PC-9 (cell line): ENCODE data around the gene SH3PXD2A. TPM values are rescaled to one million over a fixed set of nuclear protein-coding genes. Genes with fewer than 3 reads are reported as not detected.
A peak's percentile ranks its signal among the peaks of the same experiment; 100 is the strongest.

Experiments
- Bru-seq: library from RNA; stranded (reverse); fragments of 400-500 nt; gene quantifications from one replicate; lab custom pipeline; 2021; lab: Mats Ljungman, UMichigan
- BruChase-seq, 2 experiments: library from RNA; stranded (reverse); fragments of 400-500 nt; gene quantifications; one replicate each; lab custom pipeline; 2021; lab: Mats Ljungman, UMichigan
- BruUV-seq: library from RNA; stranded (reverse); fragments of 400-500 nt; replicated peaks from 2 replicates; lab custom pipeline; 2021; lab: Mats Ljungman, UMichigan
- CTCF ChIA-PET: fragments of 300-600 bp; sonication (Branson Sonifier 250); formaldehyde crosslinking; loops from one replicate; lab custom pipeline; 2022; ENCODE audit warnings: antibody characterized with exemption; lab: Charles Lee
- POLR2A ChIA-PET: fragments of 300-600 bp; sonication (Branson Sonifier 250); formaldehyde crosslinking; loops from one replicate; lab custom pipeline; 2022; ENCODE audit warnings: antibody characterized with exemption; ENCODE audit not compliant: unreplicated experiment; lab: Charles Lee
- DNase-seq, 2 experiments: peaks; one replicate each; pipeline versions ENCODE4 v3.0.0 to v3.0.0-alpha.2; 2015 to 2022; ENCODE audit warnings: mixed read lengths in 1 of 2
- H2AFZ ChIP-seq: fragments of 200-600 bp; sonication (generic); 2 replicates; pipeline ENCODE4 v1.8.1; 2017; ENCODE audit warnings: antibody characterized with exemption
- H3F3A ChIP-seq: fragments of 200-600 bp; sonication (generic); 2 replicates; pipeline ENCODE4 v1.8.1; 2017; ENCODE audit warnings: antibody characterized with exemption, mild to moderate bottlenecking, low read depth; ENCODE audit not compliant: insufficient read depth
- H3K27ac ChIP-seq: fragments of 200-600 bp; sonication (generic); 2 replicates; pipeline ENCODE4 v1.6.1; 2016; ENCODE audit warnings: mixed run types
- H3K27me3 ChIP-seq: fragments of 200-600 bp; sonication (generic); 2 replicates; pipeline ENCODE4 v1.6.1; 2016; ENCODE audit warnings: low read depth, mixed run types; ENCODE audit not compliant: insufficient read depth
- H3K36me3 ChIP-seq: fragments of 200-600 bp; sonication (generic); 2 replicates; pipeline ENCODE4 v1.6.1; 2016; ENCODE audit warnings: low read depth, mixed run types
- H3K4me1 ChIP-seq: fragments of 200-600 bp; sonication (generic); replicated peaks from 2 replicates; pipeline ENCODE4 v1.6.1; 2016; ENCODE audit warnings: mixed run types; ENCODE audit not compliant: insufficient read depth
- H3K4me2 ChIP-seq: fragments of 200-600 bp; sonication (generic); 2 replicates; pipeline ENCODE4 v1.6.1; 2017; ENCODE audit warnings: mixed run types
- H3K4me3 ChIP-seq: fragments of 200-600 bp; sonication (generic); 2 replicates; pipeline ENCODE4 v1.6.1; 2016; ENCODE audit warnings: mixed run types
- H3K79me2 ChIP-seq: fragments of 200-600 bp; sonication (generic); 2 replicates; pipeline ENCODE4 v1.6.1; 2017; ENCODE audit warnings: low read depth, mixed run types
- H3K9me2 ChIP-seq: fragments of 200-600 bp; sonication (generic); 2 replicates; pipeline ENCODE4 v1.8.1; 2017; ENCODE audit warnings: mild to moderate bottlenecking; ENCODE audit not compliant: insufficient read depth
- H3K9me3 ChIP-seq: fragments of 200-600 bp; sonication (generic); 2 replicates; pipeline ENCODE4 v1.8.1; 2016; ENCODE audit warnings: low read depth; ENCODE audit not compliant: insufficient read depth
- H4K20me1 ChIP-seq: fragments of 200-600 bp; sonication (generic); 2 replicates; pipeline ENCODE4 v1.8.1; 2017; ENCODE audit not compliant: insufficient read depth
- CTCF ChIP-seq: fragments of 200-600 bp; sonication (generic); conservative IDR thresholded peaks from 2 replicates; pipeline ENCODE4 v1.6.1; 2017; ENCODE audit warnings: mixed run types, antibody characterized with exemption, mild to moderate bottlenecking, moderate library complexity
- EZH2 ChIP-seq: fragments of 200-600 bp; sonication (generic); IDR thresholded peaks from 2 replicates; pipeline ENCODE4 v1.8.0; 2017; ENCODE audit warnings: antibody characterized with exemption, low read depth
- intact Hi-C: fragments of 100-400 bp; cut with micrococcal nuclease; formaldehyde crosslinking; loops from one replicate; pipeline ENCODE4 v1.10.0; 2022; ENCODE audit not compliant: unreplicated experiment
- long read RNA-seq: library from polyadenylated mRNA; stranded (forward); transcript quantifications from one replicate; pipeline ENCODE4 v2.0.0, GENCODE V29; 2022
- total RNA-seq: library from RNA; stranded (reverse); gene quantifications from 2 replicates; pipeline ENCODE4 v1.2.3, GENCODE V29; 2021

SH3PXD2A gene, protein sequence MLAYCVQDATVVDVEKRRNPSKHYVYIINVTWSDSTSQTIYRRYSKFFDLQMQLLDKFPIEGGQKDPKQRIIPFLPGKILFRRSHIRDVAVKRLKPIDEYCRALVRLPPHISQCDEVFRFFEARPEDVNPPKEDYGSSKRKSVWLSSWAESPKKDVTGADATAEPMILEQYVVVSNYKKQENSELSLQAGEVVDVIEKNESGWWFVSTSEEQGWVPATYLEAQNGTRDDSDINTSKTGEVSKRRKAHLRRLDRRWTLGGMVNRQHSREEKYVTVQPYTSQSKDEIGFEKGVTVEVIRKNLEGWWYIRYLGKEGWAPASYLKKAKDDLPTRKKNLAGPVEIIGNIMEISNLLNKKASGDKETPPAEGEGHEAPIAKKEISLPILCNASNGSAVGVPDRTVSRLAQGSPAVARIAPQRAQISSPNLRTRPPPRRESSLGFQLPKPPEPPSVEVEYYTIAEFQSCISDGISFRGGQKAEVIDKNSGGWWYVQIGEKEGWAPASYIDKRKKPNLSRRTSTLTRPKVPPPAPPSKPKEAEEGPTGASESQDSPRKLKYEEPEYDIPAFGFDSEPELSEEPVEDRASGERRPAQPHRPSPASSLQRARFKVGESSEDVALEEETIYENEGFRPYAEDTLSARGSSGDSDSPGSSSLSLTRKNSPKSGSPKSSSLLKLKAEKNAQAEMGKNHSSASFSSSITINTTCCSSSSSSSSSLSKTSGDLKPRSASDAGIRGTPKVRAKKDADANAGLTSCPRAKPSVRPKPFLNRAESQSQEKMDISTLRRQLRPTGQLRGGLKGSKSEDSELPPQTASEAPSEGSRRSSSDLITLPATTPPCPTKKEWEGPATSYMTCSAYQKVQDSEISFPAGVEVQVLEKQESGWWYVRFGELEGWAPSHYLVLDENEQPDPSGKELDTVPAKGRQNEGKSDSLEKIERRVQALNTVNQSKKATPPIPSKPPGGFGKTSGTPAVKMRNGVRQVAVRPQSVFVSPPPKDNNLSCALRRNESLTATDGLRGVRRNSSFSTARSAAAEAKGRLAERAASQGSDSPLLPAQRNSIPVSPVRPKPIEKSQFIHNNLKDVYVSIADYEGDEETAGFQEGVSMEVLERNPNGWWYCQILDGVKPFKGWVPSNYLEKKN
- total RNA-seq (12.5 and 14.0 TPM in 2 replicates), Bru-seq, nascent RNA (percentile 47 among the genes with signal in this experiment), BruChase-seq, experiment 1, labeled RNA remaining after a 2-hour chase (percentile 50 among the genes with signal in this experiment), BruChase-seq, experiment 2, labeled RNA remaining after a 6-hour chase (percentile 51 among the genes with signal in this experiment)
- long read RNA-seq, partial matches to known transcripts: 2 of 29 reads
- long read RNA-seq, other reads (novel, unspliced or antisense): 27 of 29 reads

DNA sequence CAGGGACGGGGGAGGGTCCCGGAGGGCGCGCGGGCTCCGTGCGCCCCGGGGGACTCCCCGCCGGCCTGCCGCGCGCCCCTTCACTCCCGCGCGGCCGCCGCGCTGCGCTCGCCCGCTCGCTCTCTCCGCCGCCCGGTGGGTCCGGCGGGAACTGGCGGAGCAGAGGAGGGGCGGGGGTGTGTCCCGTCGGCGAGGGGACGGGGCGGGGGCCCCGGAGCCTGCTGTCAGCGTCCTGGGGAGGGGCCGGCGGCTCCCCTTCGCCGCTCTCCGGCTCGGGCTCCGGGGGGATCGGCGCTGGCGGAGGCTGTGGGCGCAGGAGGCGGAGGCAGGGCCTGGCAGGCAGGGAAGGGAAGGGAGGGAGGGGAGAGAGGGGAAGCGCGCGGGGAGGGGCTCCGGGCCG, at the start of gene SH3PXD2A:
TSS of gene SH3PXD2A (minus strand) at position 153 of the 400 bp plus-strand sequence. CDS start 310 bp downstream, outside the sequence.
- H3K4me1 ChIP-seq: peaks cover 11% of the 10 kb centered on the region; the same call in 1 of the 2 replicates
- intact Hi-C loops: loop anchor here (1.0 to 10.0 kb wide), 2 partner anchors 74 to 261 kb away; no protein-coding TSS in a partner anchor
- H3K9me2 ChIP-seq: no peaks in the 10 kb centered on the region
- TF ChIP-seq EZH2 (no peak), CTCF (no peak; the same call in 1 of the 2 replicates)
- H3F3A ChIP-seq: no peaks in the 10 kb centered on the region
- no peaks in the 10 kb centered on the region for H3K36me3 ChIP-seq
- H3K27ac ChIP-seq: no peak within 1 kb of the TSS
- H3K4me3 ChIP-seq: peak within 1 kb of the TSS; percentile 59
- H4K20me1 ChIP-seq: no peaks in the 10 kb centered on the region
- H2AFZ ChIP-seq: peak within 1 kb of the TSS; percentile 70
- H3K79me2 ChIP-seq: no peaks in the 10 kb centered on the region
- CTCF ChIA-PET: interaction anchor here (0.6 kb wide), 1 partner anchor 14 kb away, joined by 3 read pairs; no protein-coding TSS in a partner anchor
- H3K4me2 ChIP-seq: peak within 1 kb of the TSS; percentile 87
- no TSS peak for BruUV-seq
- DNase-seq: peak in 1 of 2 experiments; percentile 37
- H3K9me3 ChIP-seq: no peaks in the 10 kb centered on the region
- POLR2A ChIA-PET: no interaction called here
- H3K27me3 ChIP-seq: no peaks in the 10 kb centered on the region

- Histone ChIP-seq H3K4me1 (peaks cover 15% of the 10 kb centered on the region), H3K79me2 (no peaks in the 10 kb centered on the region), H3K36me3 (no peaks in the 10 kb centered on the region; the same call in 1 of the 2 replicates), H3K4me2 (no peak overlapping the region), H3K4me3 (no peak overlapping the region), H3K27ac (no peak overlapping the region), H3K9me2 (no peaks in the 10 kb centered on the region), H3K27me3 (no peaks in the 10 kb centered on the region), H3K9me3 (no peaks in the 10 kb centered on the region), H3F3A (peaks cover 6% of the 10 kb centered on the region; the same call in 1 of the 2 replicates), H4K20me1 (no peaks in the 10 kb centered on the region), H2AFZ (no peak overlapping the region)
- intact Hi-C loops: no loop called here
- DNase-seq: no peak
- no peak for TF ChIP-seq EZH2
- TF ChIP-seq CTCF: no peak
- no TSS peak for BruUV-seq
- POLR2A ChIA-PET: no interaction called here
- CTCF ChIA-PET: no interaction called here
These were observed 45.9 kb upstream of the SH3PXD2A start for GRCh38 chr10:103901299-103901698.
